NCI-H146 (cell line): Measurements from ENCODE around the gene IDH3B.
"Not testable (repeated sequence)": the region's sequence is repeated elsewhere in the genome, so short reads cannot be mapped to it uniquely, and the experiment has no call there.

Experiments
- DNase-seq: peaks from one replicate; lab custom pipeline; 2025; lab: John Stamatoyannopoulos, UW

The IDH3B gene

DNA sequence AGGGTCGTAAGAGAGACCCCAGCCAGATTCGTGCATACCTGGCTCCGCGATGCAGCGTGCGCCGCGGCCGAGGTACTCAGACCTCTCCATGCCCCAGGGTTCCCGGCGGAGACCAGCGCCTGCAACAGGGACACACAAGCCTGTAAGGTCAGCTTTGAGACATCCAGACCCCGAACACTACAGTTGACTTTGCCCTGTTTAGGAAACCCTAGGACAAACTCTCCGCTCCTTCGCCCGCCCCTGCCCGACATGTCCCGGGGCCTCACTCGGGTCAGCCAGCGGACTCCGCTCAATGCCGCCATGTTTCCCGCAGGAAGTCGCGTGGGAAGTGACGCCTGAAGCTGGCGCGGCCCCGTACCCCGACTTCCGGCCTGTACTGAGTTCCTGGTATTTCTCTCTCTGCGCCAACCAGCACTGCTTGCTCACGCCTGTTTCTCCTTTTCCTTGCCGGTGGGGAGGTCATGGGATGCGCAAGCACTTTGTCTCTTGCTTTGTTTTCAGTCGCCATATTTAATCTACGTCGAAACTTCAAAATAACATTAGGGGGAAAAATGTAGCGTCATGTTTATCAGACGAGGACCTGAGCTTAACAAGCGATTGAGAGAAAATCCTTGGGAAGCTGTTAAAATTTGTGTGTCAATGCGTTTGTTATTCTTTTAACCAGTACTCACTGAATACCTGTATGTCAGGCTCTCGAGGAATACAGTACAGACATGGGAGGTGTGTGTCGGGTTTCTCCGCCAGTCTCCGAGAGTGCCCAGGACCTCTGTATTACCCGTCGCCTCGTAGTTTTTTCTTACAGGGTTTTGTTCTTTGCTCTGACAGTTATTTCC, at the start of gene IDH3B:
IDH3B (minus strand) TSS at position 330 of the 833 bp plus-strand sequence; CDS start at position 302, 28 bp downstream.
- DNase-seq: peak; percentile 95

DNA sequence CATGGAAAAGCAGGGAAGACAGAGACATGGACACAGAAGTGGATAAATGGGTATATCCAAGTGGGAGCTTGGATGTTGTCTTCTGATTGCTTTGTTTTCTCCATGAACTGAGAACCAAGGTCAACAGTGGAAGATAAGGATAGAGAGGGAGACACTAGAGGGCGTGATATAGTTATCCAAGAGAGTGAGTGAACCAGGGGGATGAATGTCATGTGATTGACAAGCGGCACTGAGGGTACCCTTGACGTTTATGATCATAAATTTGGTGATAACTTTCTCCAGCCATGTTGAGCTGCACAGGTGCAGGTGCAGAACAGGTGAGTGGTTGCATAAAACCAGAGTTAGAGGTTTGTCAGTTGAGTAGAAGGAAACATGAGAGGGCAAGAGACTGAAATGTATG, 49.3 kb upstream of the IDH3B start:
- peak; percentile 17 for DNase-seq

DNA sequence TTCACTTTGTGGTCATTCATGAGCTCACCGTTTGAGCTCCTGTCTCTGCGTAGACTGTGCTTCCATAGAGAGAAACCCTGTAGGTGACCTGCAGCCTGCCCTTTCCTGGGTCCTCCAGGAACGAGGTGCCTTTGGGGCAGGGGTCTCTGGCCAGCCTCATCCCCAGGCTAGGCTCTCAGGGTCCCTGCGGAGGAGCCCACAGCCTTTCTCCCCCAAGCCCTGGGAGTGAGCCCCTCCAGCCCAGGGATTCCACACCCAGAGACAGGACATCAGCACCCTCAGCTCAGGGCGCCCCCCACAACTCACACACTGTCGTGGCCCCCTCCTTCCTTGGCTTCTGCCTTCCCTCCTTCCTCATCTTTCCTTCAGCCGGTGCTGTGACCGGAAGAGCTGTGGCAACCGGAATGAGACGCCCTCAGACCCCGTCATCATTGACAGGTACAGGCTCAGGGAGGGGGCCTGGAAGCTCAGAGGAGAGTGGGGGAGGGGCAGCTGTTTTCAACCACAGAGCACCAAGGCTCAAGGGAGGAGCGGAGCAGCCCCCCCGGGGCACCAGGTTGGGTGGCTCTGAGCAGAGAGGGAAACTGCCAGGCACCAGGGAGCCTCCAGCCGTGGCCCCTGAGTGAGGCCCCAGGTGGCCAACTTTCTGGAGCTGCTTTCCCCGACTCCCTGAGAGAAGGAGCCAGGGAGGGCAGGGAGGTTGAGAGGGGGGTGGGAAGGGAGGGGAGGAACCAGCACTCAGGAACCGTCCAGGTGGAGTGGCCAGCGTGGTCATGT, 45.4 kb upstream of the IDH3B start:
- no peak for DNase-seq

DNA sequence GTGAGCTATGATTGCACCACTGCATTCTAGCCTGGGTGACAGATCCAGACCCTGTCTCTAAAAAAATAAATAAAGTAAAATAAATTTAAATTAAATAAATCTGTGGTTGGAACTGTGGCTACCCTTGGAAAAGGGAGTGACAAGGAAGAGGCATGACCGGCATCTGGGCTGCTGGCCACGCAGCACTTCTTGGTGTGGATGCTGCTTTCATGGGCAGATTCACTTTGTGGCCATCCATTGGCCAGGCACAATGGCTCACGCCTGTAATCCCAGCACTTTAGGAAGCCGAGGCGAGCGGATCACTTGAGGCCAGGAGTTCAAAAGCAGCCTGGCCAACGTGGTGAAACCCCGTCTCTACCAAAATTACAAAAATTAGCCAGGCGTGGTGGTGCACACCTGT, 44.6 kb upstream of the IDH3B start:
- no peak for DNase-seq

DNA sequence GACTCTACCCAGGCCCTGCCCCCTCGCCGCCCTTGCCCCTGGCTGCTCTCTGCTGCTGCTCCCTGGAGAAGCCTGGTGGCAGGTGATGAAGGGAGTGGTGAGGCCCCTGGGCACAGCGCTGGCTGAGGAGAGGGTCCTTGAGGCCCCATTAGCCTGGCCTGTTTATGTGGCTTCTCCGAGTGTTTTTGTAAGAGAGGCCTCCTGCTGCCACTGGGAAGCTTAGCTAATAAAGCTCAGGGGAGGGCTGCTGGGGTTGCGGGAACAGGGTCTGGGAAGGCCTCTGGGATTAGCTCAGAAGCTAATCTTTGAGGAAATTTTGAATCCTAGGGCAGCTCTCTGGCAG, 44.0 kb upstream of the IDH3B start:
- no peak for DNase-seq

DNA sequence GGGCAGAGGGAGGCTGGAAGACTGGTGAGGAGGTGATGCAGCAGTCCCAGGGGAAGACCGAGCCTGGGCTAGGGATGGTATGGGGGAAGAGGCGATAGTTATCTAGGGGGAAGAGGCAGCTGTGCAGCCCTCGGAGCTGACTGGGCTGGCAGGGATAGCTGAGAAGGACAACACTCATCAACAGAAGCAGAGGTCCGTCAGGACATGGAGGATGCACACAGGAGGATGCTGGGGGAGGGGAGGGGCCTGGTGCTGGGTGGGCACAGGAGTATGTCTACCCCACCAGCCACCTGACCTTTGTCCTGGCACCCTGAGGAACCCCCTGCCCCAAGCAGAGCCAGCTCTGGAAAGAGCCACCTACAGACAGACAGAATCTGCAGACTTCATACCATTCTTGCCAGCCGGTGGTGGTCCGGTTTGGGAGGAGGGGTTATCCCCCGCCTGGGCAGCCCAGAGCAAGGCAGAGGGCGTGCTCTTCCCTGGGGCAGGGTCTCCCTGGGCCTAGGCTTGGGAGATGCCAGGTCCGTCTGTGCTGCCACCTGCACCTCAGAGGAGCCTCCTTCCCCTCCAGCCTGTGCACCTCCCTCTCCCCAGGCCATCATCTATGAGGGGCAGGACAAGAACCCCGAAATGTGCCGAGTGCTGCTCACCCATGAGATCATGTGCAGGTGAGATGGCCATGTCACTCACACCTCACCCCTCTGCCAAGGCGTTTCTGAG, 43.5 kb upstream of the IDH3B start:
- no peak for DNase-seq

DNA sequence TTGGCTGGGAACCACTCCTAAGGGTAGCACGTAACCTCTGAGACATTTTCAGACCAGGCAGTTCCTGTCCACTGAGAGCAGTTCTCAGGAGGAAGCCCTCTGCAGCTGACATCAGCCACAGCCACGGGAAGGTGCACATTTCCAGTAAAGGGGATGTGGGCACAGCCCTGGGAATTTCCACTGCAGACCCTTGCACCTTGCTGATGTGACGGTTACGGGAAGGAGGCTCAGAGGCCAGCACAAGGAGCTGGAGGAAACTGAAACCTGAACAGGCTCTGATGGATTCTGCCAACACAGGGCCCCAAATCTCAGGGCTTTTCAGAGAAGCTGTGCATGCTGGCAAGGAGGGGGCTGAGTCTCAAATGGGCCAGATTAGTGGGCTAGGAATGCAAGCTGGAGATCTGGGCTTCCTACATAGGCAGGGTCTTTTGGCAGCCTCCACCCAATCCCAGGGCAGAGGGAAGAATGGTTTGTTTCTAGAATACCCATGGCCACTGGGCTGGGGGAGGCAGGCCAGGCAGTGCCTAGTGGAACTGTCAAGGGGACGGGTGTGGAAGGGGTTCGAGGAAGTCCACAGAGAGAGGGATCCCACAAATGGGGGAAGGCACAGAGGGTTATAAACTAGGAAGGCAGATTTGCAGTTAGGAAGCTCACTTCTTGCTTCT, 42.8 kb upstream of the IDH3B start:
- DNase-seq: no peak

DNA sequence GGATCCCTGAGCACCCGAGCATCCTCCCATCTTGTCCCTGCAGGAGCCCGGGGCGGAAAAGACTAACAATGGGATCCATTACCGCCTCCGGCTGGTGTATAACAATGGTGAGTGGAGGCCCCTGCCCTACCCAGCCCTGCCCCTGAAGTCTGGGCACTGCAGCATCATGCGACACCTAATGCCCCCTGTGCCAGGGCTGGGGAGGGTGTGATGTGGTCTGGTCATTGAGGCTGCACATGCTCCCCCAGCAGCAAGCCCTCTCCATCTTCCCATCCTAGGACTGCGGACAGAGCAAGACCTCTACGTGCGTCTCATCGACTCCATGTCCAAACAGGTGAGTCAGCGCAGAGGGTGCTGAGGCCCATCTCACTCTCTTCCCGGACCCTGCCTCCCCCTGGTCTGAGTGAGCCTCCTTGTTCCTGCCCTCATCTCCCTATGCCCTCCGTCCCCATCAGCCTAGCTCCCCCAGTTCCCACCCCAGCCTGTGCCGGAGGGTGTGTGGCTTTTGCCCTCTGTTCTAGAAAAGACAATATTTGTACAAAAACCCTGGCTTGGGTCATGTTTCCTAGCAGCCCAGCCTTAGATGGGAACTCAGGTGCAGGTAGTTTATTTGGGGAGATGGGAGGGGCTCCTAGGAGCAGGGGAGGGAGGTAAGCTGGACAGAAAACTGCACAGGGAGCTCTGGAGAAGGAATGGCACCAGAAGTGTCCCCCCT, 42.1 kb upstream of the IDH3B start:
- DNase-seq: no peak

DNA sequence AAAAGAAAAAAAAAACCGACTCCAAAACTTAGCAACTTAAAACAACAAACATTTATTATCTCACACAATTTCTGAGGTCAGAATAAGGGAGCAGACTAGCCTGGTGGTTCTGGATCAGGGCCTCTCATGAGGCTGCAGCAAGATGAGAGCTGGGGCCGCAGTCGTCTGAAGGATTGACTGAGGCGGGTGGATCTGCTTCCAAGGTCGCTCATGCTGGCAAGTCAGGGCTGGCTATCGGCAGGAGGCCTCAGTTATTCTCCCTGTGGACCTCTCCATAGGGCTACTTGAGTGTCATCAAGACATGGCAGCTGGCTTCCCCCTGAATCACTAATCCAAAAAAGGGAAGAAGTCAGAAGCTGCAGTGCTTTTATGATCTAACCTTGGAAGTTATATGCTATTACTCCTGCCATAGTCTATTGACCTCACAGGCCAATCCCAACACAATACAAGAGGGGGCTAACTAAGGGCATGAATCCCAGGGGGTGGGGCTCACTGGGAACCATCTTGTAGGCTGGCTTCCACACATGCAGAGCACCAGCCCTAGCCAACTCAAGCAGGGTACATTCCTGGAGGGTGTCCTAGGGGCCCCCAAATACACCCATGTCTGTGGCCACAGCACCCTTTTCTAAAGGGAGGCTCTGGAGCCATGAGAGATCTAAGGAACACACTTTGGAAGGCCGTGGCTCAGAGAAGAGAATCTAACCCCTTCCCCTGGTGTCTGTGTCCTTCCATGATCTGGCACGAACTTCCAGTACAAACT, 39.9 kb upstream of the IDH3B start:
- no peak for DNase-seq

DNA sequence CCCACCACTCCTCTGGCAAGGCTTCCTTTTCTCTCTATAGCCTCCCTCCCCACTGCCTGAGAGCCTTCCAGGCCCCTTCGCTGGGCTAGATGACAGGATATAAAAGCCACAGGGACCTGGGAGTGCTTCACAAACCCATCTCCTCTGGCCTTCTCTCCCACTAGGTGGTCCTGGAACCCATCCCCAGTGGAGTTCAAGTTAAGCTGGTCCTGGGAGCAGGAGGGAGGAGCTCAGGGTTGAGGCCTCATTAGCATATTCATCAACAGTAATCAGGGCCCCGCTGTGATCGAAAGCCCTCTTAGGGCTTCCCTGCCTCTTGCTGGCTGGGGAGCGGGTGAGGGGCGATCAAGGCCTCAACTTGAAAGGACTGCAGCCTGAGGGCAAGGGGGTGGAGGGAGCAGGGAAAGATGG, 37.7 kb upstream of the IDH3B start:
- DNase-seq: no peak

DNA sequence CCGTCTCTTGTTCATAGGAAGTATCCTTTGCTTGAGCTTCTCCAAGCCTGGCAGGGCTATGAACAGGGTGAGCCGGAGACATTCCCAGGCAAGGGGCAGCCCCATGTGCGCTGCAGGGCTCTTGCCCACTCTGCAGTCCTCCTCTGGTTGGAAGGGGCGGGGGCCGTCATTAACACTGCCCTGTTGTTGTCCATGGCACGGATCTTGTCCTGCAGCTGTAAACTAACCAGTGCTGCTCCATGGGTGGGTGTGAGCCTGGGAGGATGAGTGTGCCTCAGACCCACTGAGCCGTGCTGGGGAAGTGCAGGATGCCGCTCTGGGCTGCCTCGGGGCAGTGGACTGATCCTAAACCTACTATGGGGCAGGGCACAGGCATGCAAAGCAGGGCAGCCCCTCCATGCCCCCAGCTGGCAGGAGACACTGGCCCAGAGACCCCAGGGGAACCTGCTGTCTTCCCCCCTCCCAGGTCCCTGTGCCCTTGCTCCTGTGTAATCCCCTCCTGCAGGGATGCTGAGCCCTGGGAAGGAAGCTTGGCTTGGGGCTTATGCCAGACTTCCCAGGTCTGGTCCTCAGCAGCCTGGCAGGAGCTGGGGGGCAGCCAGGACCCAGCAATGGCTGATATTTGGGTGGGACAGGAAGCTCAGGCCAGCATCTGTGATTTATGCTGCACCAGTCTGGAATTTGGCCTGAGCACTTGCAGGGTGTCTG, 37.1 kb upstream of the IDH3B start:
- DNase-seq: no peak

DNA sequence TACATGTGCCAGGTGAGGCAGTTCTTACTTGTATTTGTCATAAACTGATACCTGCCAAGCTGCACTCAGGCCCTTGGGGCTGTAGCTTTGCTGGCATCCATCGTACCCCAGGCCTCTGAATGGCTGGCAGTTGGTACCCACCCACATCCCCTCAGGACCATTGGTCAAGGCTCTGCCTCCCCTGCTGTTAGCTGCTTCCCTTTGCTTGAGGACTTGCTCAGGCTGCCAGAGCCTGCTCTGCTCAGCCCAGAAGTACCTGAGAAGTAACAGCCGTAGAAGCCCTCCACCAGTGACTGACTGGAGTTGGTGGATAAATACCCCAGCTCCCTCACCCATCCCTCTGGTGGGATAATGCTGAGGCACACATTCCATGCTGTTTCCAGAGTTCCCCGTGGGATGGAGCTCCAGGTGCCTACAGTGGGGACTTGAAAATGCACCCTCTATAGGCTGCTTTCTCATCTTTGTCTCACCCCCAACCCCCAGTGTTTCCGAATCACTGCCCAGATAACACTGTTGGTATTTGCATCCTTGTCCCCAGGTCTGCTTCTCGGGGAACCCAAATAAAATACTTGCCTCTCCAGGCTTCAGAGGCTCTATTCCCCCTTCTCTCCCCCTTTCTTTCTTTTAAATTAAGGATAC, 35.9 kb upstream of the IDH3B start:
- no peak for DNase-seq

DNA sequence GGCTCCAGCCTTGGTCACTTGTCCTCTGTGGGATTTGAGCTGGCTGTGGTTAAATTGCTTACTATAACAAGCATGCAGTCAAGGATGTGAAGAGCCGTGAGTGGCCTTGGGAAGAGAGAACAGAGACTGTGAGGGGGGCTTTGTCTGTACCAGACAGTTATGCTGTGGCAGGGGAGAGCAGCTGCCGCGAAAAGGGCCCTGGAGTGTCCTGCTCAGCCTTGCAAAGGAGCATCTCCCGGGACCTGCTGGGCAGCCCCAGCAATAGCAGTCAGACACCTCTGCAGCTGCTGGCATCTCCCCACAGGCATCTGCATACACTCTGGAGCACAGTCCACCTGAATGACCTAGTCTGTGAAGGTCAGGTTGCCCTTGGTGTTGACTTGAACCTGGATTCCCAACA, 34.9 kb upstream of the IDH3B start:
- no peak for DNase-seq

DNA sequence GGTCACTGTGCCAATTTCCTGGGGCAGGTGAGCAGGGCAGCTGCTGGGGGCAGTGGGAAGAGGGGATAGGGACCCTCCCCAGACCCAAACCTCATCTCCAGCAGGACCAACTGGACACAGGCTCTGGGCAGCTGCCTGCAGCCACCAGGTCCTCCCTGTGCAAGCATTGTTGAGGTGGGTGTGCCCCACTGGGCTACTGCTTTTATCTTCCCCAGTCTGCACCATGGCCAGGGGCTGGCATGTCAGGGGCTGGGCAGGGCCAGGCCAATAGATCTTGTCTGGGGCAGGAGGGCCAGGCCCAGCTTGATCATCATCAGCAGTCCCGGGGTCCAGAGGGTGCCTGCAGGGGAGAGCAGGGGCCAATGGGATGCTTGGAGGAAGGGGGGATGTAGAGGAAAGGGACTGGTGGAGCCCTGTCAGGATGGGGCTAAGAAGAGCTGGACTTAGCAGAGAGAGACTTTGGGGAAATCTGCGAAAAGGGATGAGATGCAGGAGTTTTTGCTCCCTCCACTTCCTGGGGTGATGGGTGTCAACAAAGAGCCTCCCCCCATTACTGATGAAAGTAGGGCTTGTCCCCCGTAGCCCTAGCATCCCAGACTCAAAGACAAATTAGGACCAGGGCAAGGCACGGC, 34.3 kb upstream of the IDH3B start:
- no peak for DNase-seq

DNA sequence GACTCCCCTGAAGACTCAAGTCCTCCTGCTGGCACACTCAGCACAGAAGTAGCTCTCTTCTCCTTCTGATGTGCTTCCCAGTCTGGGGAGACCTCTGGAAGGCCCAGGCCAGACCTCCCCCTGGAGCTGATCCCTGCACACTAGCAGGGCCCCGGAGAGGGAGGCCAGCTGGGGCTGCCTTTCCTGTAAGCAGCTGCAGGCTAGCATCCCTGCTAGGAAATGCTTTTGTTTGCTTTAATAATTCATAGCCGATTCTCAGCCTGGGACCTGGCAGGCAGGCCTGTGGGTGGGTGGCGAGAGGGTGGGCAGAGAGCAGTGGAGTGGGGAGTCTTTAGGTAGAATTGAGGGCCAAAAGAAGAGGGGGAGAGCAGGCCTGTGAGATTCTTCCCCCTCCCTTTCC, 33.8 kb upstream of the IDH3B start:
- peak; percentile 63 for DNase-seq

DNA sequence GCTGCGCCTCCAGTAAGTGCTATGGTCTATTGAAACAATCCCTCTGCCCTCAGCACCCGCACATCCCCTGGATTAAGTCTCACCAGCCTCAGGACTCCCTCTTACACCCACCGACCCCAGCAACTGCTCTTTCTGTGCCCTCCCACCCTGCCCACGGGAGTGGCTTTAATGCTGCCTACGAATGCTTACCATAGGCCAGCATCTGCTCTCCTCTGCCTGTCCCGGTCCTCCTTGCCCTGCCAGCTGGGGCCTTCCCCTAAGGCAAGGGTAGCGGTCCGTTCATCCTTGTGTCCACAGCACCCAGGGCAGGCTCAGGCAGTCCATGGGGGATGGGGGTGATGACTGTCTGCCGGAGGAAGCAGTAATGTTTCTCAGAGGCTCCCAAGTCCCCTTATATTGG, 32.6 kb upstream of the IDH3B start:
- DNase-seq: no peak

DNA sequence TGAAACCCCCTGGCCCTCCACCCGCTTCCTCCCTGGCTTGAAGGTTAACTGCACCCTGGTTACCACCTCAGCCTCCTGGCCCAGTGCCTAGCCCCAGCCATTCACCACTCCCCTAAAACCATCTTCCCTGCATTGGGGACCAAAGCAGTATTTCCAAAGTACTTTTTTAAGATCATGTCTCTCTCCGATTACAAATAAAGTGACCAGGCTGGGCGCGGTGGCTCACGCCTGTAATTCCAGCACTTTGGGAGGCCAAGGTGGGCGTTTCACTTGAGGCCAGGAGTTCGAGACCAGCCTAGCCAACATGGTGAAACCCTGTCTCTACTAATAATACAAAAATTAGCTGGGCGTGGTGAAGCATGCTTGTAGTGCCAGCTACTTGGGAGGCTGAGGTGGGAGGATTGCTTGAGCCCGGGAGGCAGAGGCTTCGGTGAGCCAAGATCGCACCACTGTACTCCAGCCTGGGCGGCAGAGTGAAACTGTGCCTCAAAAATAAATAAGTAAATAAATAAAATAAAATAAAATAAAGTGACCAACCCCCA, 32.0 kb upstream of the IDH3B start:
- DNase-seq: not testable (repeated sequence)

DNA sequence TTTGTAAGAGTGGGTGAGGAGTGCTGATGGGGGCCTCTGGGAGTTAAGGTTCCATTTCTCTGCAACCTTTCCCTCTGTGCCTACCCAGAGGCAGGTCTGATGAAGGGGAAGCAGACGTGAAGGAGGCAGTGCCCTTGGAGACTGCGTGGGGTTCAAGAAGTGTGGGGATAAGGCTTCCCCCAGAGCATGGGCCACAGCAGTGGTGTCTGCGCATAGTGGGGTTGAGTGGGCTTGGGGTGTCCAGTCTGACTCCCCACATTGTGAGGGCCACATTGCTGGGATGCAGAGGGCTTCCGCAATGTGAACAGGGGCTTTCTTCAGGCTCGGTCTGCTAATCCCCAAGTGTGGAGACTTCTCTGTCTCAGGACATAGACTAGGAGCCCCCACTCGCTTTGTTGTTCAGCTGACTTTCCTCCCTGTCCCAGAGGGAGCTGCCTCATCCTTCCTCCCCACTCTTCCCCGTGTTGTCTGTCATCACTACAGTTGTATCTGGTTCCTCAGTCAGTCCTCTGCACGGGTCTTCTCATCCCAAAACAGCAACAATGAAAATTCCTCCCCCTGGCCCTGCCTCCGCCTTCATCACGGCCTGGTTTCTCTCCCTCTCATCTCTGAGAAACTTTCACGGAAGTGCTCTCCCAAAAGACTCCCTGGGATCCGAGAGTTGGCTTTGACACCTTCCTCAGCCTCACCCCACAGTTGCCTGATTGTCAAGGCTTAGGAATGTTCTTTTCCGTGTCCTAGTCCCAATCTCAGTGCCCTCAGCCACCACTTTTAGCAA, 31.4 kb upstream of the IDH3B start:
- no peak for DNase-seq
